Heart right ventricle (tissue), 16 donors: ENCODE results near the gene BTBD9. TPM values are rescaled to one million over a fixed set of nuclear protein-coding genes. Genes with fewer than 3 reads are reported as not detected.

Experiments
- ATAC-seq, 8 donors: fragments of 200-7000 bp; cut with Tn5 transposase; one replicate each; pipeline ENCODE4 v1.9.1; 2020; ENCODE audit warnings: mild to moderate bottlenecking in 8 of 8, moderate library complexity in 8 of 8, moderate number of reproducible peaks in 1 of 8
- DNase-seq, 2 donors: peaks; one replicate each; pipeline ENCODE4 v3.0.0-alpha.2; 2020
- H3K27ac ChIP-seq, 10 donors: fragments of 200-600 bp; sonication (generic) in 2 of 10; one replicate each; pipeline versions ENCODE4 v1.5.0 to v1.8.0; 2020 to 2022; ENCODE audit warnings: mild to moderate bottlenecking in 3 of 10
- H3K27me3 ChIP-seq, 7 donors: fragments of 200-600 bp; one replicate each; pipeline ENCODE4 v1.8.0; 2021 to 2022; ENCODE audit warnings: mild to moderate bottlenecking in 2 of 7
- H3K36me3 ChIP-seq, 9 donors: fragments of 200-600 bp; sonication (generic) in 1 of 9; one replicate each; pipeline versions ENCODE4 v1.5.0 to v1.8.0; 2020 to 2022; ENCODE audit warnings: mild to moderate bottlenecking in 2 of 9
- H3K4me1 ChIP-seq, 9 donors: fragments of 200-600 bp; sonication (generic) in 1 of 9; one replicate each; pipeline versions ENCODE4 v1.5.0 to v1.8.0; 2020 to 2022; ENCODE audit warnings: mild to moderate bottlenecking in 4 of 9
- H3K4me3 ChIP-seq, 10 donors: fragments of 200-600 bp; sonication (generic) in 2 of 10; one replicate each; pipeline versions ENCODE4 v1.5.0 to v1.8.0; 2020 to 2022; ENCODE audit warnings: mild to moderate bottlenecking in 7 of 10, moderate library complexity in 2 of 10
- H3K9me3 ChIP-seq, 11 donors: fragments of 200-600 bp in 10 of 11; sonication (generic) in 2 of 11; one replicate each; pipeline versions ENCODE4 v1.5.0 to v1.8.0; 2013 to 2022; ENCODE audit warnings: mild to moderate bottlenecking in 2 of 11, control low read depth in 1 of 11, moderate library complexity in 1 of 11
- CTCF ChIP-seq, 9 donors: fragments of 200-600 bp; sonication (generic) in 2 of 9; IDR thresholded peaks; one replicate each; pipeline versions ENCODE4 v1.5.0 to v1.8.0; 2021 to 2022; ENCODE audit warnings: antibody characterized with exemption in 9 of 9, mild to moderate bottlenecking in 5 of 9, moderate library complexity in 1 of 9
- WGBS, 2 donors: extraction: QIAGEN DNeasy Blood & Tissue Kit; methylation state at CpG; one replicate each; pipeline ENCODE4 v1.1.7; 2013; ENCODE audit warnings: inconsistent platforms in 1 of 2; 5-methylcytosine and 5-hydroxymethylcytosine counted together
- intact Hi-C, 10 donors: fragments of 100-400 bp; cut with DNase I; formaldehyde crosslinking; loops; one replicate each; pipeline versions ENCODE4 v1.11.1 to v1.14.2; 2022
- polyA plus RNA-seq, 2 donors: library from polyadenylated mRNA; stranded (reverse); fragments of 200-250 nt; gene quantifications; one replicate each; pipeline ENCODE4 v1.2.3, GENCODE V29; 2013
- total RNA-seq, 10 donors: library from RNA; stranded (reverse); fragmentation: NEBNext Ultra II Directional in 3 of 10; extraction: Animal tissue kit (Norgen Biotek cat#: 25700) in 3 of 10; gene quantifications; one replicate each; pipeline versions ENCODE4 v1.2.1 to v1.2.4, GENCODE V29; 2021 to 2023
- donor health status: Arrhythmogenic right ventricular cardiomyopathy.
- donor health status: ischemic (EF 13 %, LVEDD 7.1; RV severe dilation, severe dysfunction).
- donor health status: healthy with polysubstance abuse.
- donor health status: DM: no; HTN: yes; CAD: no.
- donor health status: DM: no; HTN: no; CAD: no.
- donor health status: ischemic (EF 25% LVEDD 6.9; RV normal size, moderate dysfunction).
- donor health status: ischemic (EF 25% LVEDD 5.7; RV mildly dilated, moderate dysfunction).
- donor health status: healthy.
- donor health status: DM: yes; HTN: yes; CAD: no.
- donor health status: Ischemic cardiomyopathy.
- donor health status: ischemic (EF 35%, LVEDD 5.7; RV mildly dilated, moderate dysfunction).
- donor health status: nonischemic (EF 11% LVEDD 7.7; RV severe dilation, severe dysfunction).
- donor health status: DM: yes; HTN: yes; CAD: no.
- donor health status: PGD.
- donor health status: ischemic (EF 29% LVEDD 5.4; RV normal size, mild dysfunction).
- donor health status: nonischemic (EF 23%, LVEDD 6.1; RV moderate dilation, normal function).

Gene BTBD9
- total and polyA plus RNA-seq, 12 donors: 4.2 to 27.7 (median 18.3) TPM

- Histone ChIP-seq H3K27ac (no peak overlapping the region), H3K27me3 (no peaks in the 10 kb centered on the region), H3K4me1 (peaks cover 0 to 12% (median 0%) of the 10 kb centered on the region in 9 donors), H3K4me3 (no peak overlapping the region), H3K9me3 (no peaks in the 10 kb centered on the region), H3K36me3 (no peaks in the 10 kb centered on the region)
- WGBS, 2 donors: 65 to 77% methylated on average over 5 of the region's 5 CpGs
- DNase-seq (no peak), ATAC-seq (no peak)
- intact Hi-C loops: loop anchor here in 8 of 10 donors (2.0 to 10.0 kb wide), 7 partner anchors 179 to 791 kb away; no protein-coding TSS in a partner anchor
- no peak for TF ChIP-seq CTCF (IDR thresholded peaks at IDR 0.05)
Observed at GRCh38 chr6:38495922-38496635, 143.7 kb downstream of the BTBD9 start.

- no peak for TF ChIP-seq CTCF (IDR thresholded peaks at IDR 0.05)
- Histone ChIP-seq H3K27me3 (no peaks in the 10 kb centered on the region), H3K36me3 (no peaks in the 10 kb centered on the region), H3K9me3 (no peaks in the 10 kb centered on the region), H3K4me1 (peaks cover 0 to 12% (median 0%) of the 10 kb centered on the region in 9 donors), H3K27ac (no peak overlapping the region), H3K4me3 (no peak overlapping the region)
- WGBS, 2 donors: 86 to 87% methylated on average over 5 of the region's 5 CpGs
- DNase-seq: no peak
- ATAC-seq: no peak
- intact Hi-C loops: loop anchor here in 8 of 10 donors (2.0 to 10.0 kb wide), 7 partner anchors 179 to 791 kb away; no protein-coding TSS in a partner anchor
Observed at GRCh38 chr6:38495518-38495917, 144.2 kb downstream of the BTBD9 start.

GRCh38 chr6:38493931-38494547 lies 145.7 kb downstream of the BTBD9 start:
- peak; percentile 91 to 98 (median 94) for TF ChIP-seq CTCF (IDR thresholded peaks at IDR 0.05)
- intact Hi-C loops: loop anchor here (2.0 to 10.0 kb wide), 11 partner anchors 181 to 789 kb away; no protein-coding TSS in a partner anchor
- Histone ChIP-seq H3K36me3 (no peaks in the 10 kb centered on the region), H3K9me3 (no peaks in the 10 kb centered on the region), H3K4me3 (no peak overlapping the region), H3K27me3 (no peaks in the 10 kb centered on the region), H3K4me1 (peaks cover 0 to 12% (median 0%) of the 10 kb centered on the region in 9 donors), H3K27ac (no peak overlapping the region)
- DNase-seq (peak; percentile 34 to 70), ATAC-seq (peak in 2 of 8 donors; percentile 42 to 43)
- 33% methylated on average over 6 of the region's 6 CpGs for WGBS, 2 donors

GRCh38 chr6:38492031-38492430 lies 147.7 kb downstream of the BTBD9 start:
- intact Hi-C loops: loop anchor here (2.0 to 10.0 kb wide), 11 partner anchors 183 to 787 kb away; no protein-coding TSS in a partner anchor
- no peak for DNase-seq
- Histone ChIP-seq H3K4me3 (no peak overlapping the region), H3K27ac (no peak overlapping the region), H3K9me3 (no peaks in the 10 kb centered on the region), H3K36me3 (no peaks in the 10 kb centered on the region), H3K27me3 (no peaks in the 10 kb centered on the region), H3K4me1 (peaks cover 0 to 12% (median 0%) of the 10 kb centered on the region in 9 donors)
- no peak for TF ChIP-seq CTCF (IDR thresholded peaks at IDR 0.05)
- no peak for ATAC-seq
- WGBS, 2 donors: 90 to 91% methylated on average over 2 of the region's 2 CpGs
